HepG2 (cell line): ENCODE data around the gene UBE2C. TPM values are rescaled to one million over a fixed set of nuclear protein-coding genes. Genes with fewer than 3 reads are reported as not detected.

Experiments
- ARID4A ChIP-seq: sonication (generic); formaldehyde crosslinking; IDR thresholded peaks from 2 replicates; pipeline ENCODE4 v1.5.0; 2020; ENCODE audit warnings: mild to moderate bottlenecking, missing genetic modification reagents, borderline replicate concordance
- FOXJ3 ChIP-seq: sonication (generic); formaldehyde crosslinking; IDR thresholded peaks from 2 replicates; pipeline ENCODE4 v1.4.0; 2020; ENCODE audit warnings: missing genetic modification reagents, mild to moderate bottlenecking, borderline replicate concordance
- JUNB ChIP-seq: sonication (generic); formaldehyde crosslinking; IDR thresholded peaks from 2 replicates; pipeline ENCODE4 v1.8.0; 2022; ENCODE audit warnings: missing genetic modification reagents, mild to moderate bottlenecking, borderline replicate concordance
- KAT2B ChIP-seq: fragments of 150-350 bp; IDR thresholded peaks from 2 replicates; pipeline ENCODE4 v1.6.1; 2014; ENCODE audit warnings: low read depth, low read length, borderline replicate concordance
- KLF12 ChIP-seq: sonication (generic); formaldehyde crosslinking; IDR thresholded peaks from 2 replicates; pipeline ENCODE4 v1.4.0; 2020; ENCODE audit warnings: missing genetic modification reagents, borderline replicate concordance
- PAXIP1 ChIP-seq: sonication (generic); formaldehyde crosslinking; conservative IDR thresholded peaks from 2 replicates; pipeline ENCODE4 v1.4.0; 2020; ENCODE audit warnings: mild to moderate bottlenecking, missing genetic modification reagents, moderate library complexity
- RFXAP ChIP-seq: sonication (generic); formaldehyde crosslinking; IDR thresholded peaks from 2 replicates; pipeline ENCODE4 v1.4.0; 2020; ENCODE audit warnings: missing genetic modification reagents, borderline replicate concordance
- SMAD9 ChIP-seq: sonication (generic); formaldehyde crosslinking; IDR thresholded peaks from 2 replicates; pipeline ENCODE4 v1.5.1; 2020; ENCODE audit warnings: mild to moderate bottlenecking, missing genetic modification reagents
- SMYD3 ChIP-seq: sonication (generic); formaldehyde crosslinking; IDR thresholded peaks from 2 replicates; pipeline ENCODE4 v1.8.1; 2023; ENCODE audit warnings: mild to moderate bottlenecking, missing genetic modification reagents
- SOX13 ChIP-seq, 3 experiments: fragments of 450-650 bp in 1 of 3; sonication (generic) in 1 of 3; formaldehyde crosslinking in 1 of 3; IDR thresholded peaks in 2 of 3; conservative IDR thresholded peaks in 1 of 3; 2 replicates each; pipeline versions ENCODE4 v1.5.0 to v1.6.1; 2016 to 2020; ENCODE audit warnings: antibody characterized with exemption in 1 of 3, mild to moderate bottlenecking in 1 of 3, missing compliant biosample characterization in 1 of 3, missing genetic modification reagents in 1 of 3, moderate library complexity in 1 of 3
- TBX2 ChIP-seq: sonication (generic); formaldehyde crosslinking; IDR thresholded peaks from 2 replicates; pipeline ENCODE4 v1.5.0; 2020; ENCODE audit warnings: missing genetic modification reagents, mild to moderate bottlenecking, borderline replicate concordance
- ZBTB7A ChIP-seq: sonication (generic); formaldehyde crosslinking; IDR thresholded peaks from 2 replicates; pipeline ENCODE4 v1.8.0; 2022; ENCODE audit warnings: mild to moderate bottlenecking, missing genetic modification reagents
- ZFYVE20 ChIP-seq: sonication (generic); formaldehyde crosslinking; IDR thresholded peaks from 2 replicates; pipeline ENCODE4 v1.8.0; 2023; ENCODE audit warnings: low read depth, mild to moderate bottlenecking, moderate library complexity, missing genetic modification reagents, borderline replicate concordance
- ZNF350 ChIP-seq: sonication (generic); formaldehyde crosslinking; IDR thresholded peaks from 2 replicates; pipeline ENCODE4 v1.4.0; 2020; ENCODE audit warnings: mild to moderate bottlenecking, low read depth, missing genetic modification reagents, borderline replicate concordance
- ZNF501 ChIP-seq: sonication (generic); formaldehyde crosslinking; IDR thresholded peaks from 2 replicates; pipeline ENCODE4 v1.5.1; 2020; ENCODE audit warnings: mild to moderate bottlenecking, moderate library complexity, missing genetic modification reagents
- ZNF615 ChIP-seq: sonication (generic); formaldehyde crosslinking; IDR thresholded peaks from 2 replicates; pipeline ENCODE4 v1.5.0; 2020; ENCODE audit warnings: mild to moderate bottlenecking, missing genetic modification reagents, borderline replicate concordance
- ZSCAN31 ChIP-seq: sonication (generic); formaldehyde crosslinking; IDR thresholded peaks from 2 replicates; pipeline ENCODE4 v1.5.0; 2020; ENCODE audit warnings: low read depth, mild to moderate bottlenecking, missing genetic modification reagents
- polyA plus RNA-seq, 8 experiments: library from polyadenylated mRNA; depleted of rRNA in 3 of 8; stranded (reverse) in 7 of 8; unstranded in 1 of 8; fragments of >200 nt; fragmentation: Illumina TruSeq in 4 of 8; extraction: Trizol in 4 of 8; gene quantifications; 2 replicates each; pipeline versions ENCODE4 v1.2.1 to v1.2.3, GENCODE V29; 2011 to 2016; ENCODE audit warnings: low read depth in 4 of 8, missing spikeins in 1 of 8, mixed read lengths in 1 of 8; ENCODE audit not compliant: insufficient read depth in 1 of 8
- total RNA-seq, 5 experiments: library from RNA; depleted of rRNA; stranded (reverse); fragments of >200 nt; fragmentation: Illumina TruSeq; extraction: Trizol; gene quantifications; 2 replicates each; pipeline ENCODE4 v1.2.3, GENCODE V29; 2016; ENCODE audit warnings: low read depth in 1 of 5

UBE2C gene
- total and polyA plus RNA-seq, 2 of the 13 experiments (the other 11 are each of a cell fraction or from before 2014, with no cell fraction given) = 100 to 123 TPM

- TF ChIP-seq PAXIP1 (CRISPR knock-in tag) = peak; percentile 71
- 0 out of 2 replicates have a peak, but pooled peaks have one; percentile 27 for TF ChIP-seq ARID4A (CRISPR knock-in tag)
- TF ChIP-seq ZNF350 = no peak
- peak; percentile 15; the same call in 1 of the 2 replicates for TF ChIP-seq FOXJ3 (CRISPR knock-in tag)
- no peak for TF ChIP-seq KLF12 (CRISPR knock-in tag)
- TF ChIP-seq SMAD9 (CRISPR knock-in tag) = no peak
- peak; percentile 69 for TF ChIP-seq TBX2 (CRISPR knock-in tag)
- no peak for TF ChIP-seq RFXAP (CRISPR knock-in tag)
- no peak for TF ChIP-seq KAT2B
- TF ChIP-seq SMYD3 = 0 out of 2 replicates have a peak, but pooled peaks have one; percentile 24
- TF ChIP-seq JUNB (CRISPR knock-in tag) = 0 out of 2 replicates have a peak, but pooled peaks have one; percentile 11
- no peak for TF ChIP-seq SOX13 (IDR thresholded peaks at IDR 0.05)
- TF ChIP-seq SOX13 (CRISPR knock-in tag; conservative IDR thresholded peaks at IDR 0.05 in 1 of 2, IDR thresholded peaks at IDR 0.05 in 1 of 2) = peak in 1 of 2 experiments; percentile 35; a peak in 1 of 4 replicates
- 0 out of 2 replicates have a peak, but pooled peaks have one; percentile 40 for TF ChIP-seq ZSCAN31 (CRISPR knock-in tag)
- 0 out of 2 replicates have a peak, but pooled peaks have one; percentile 34 for TF ChIP-seq ZNF501 (CRISPR knock-in tag)
- TF ChIP-seq ZFYVE20 (CRISPR knock-in tag) = no peak
- TF ChIP-seq ZNF615 (CRISPR knock-in tag) = 0 out of 2 replicates have a peak, but pooled peaks have one; percentile 22
- TF ChIP-seq ZBTB7A (CRISPR knock-in tag) = 0 out of 2 replicates have a peak, but pooled peaks have one; percentile 33
Measured at GRCh38 chr20:45861221-45862075, 49.0 kb downstream of the UBE2C start (continued).
